GM20000 (cell line): ENCODE data around the gene SCT.

Experiments used
- DNase-seq: peaks from one replicate; pipeline ENCODE4 v3.0.0; 2012; ENCODE audit warnings: low spot score
- TF ChIP-seq, protein P1 (sequence below): IDR thresholded peaks from 2 replicates; pipeline ENCODE4 v1.5.1; 2012; ENCODE audit warnings: mild to moderate bottlenecking, control low read depth; ENCODE audit errors: extremely low read depth, missing control alignments

Gene SCT

DNA sequence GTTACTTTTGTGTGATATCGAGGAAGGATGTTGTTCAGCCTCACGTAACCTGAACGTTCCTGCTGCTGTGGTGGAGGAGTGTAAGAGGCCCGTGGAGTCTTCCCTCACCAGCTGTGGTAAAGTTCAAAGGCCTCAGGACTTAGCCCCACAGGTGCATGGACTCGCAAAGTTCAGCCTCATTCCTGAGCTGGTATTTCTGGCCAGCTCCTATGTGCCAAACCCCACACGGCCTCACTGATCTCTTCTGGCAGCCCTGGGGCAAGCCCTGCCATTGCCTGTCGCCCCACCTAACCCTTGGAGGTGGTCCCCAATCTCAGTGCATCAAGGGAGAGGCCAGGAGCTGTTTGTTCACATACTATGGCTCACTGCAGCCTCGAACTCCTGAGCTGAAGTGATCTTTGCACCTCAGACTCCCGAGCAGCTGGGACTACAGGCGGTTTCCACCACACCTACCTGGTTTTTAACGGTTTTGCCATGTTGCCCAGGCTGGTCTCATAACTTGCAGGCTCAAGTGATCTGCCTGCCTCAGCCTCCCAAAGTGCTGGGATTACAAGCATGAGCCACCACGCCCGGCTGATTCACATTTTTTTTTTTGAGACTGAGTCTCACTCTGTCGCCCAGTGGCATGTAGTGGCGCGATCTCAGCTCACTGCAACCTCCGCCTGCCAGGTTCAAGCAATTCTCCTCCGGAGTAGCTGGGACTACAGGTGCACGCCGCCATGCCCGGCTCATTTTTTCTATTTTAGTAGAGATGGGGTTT is 48.5 kb downstream of the SCT start:
- TF ChIP-seq, protein P1, sequence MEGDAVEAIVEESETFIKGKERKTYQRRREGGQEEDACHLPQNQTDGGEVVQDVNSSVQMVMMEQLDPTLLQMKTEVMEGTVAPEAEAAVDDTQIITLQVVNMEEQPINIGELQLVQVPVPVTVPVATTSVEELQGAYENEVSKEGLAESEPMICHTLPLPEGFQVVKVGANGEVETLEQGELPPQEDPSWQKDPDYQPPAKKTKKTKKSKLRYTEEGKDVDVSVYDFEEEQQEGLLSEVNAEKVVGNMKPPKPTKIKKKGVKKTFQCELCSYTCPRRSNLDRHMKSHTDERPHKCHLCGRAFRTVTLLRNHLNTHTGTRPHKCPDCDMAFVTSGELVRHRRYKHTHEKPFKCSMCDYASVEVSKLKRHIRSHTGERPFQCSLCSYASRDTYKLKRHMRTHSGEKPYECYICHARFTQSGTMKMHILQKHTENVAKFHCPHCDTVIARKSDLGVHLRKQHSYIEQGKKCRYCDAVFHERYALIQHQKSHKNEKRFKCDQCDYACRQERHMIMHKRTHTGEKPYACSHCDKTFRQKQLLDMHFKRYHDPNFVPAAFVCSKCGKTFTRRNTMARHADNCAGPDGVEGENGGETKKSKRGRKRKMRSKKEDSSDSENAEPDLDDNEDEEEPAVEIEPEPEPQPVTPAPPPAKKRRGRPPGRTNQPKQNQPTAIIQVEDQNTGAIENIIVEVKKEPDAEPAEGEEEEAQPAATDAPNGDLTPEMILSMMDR: no peak
- no peak for DNase-seq

GRCh38 chr11:577611-577894 is 49.4 kb downstream of the SCT start:
- TF ChIP-seq, protein P1: no peak
- DNase-seq: no peak

- DNase-seq: no peak
- TF ChIP-seq, protein P1: no peak
Measured at GRCh38 chr11:576811-577610, 50.0 kb downstream of the SCT start.
